GM12865 (cell line): Measurements from ENCODE around the gene PCDHGA3.

Experiments used
- DNase-seq: peaks from one replicate; pipeline ENCODE4 v3.0.0; 2010; ENCODE audit warnings: low read depth
- H3K4me3 ChIP-seq: 2 replicates; pipeline ENCODE4 v1.5.1; 2011; ENCODE audit warnings: mild to moderate bottlenecking, low read depth, low read length, control low read depth
- TF ChIP-seq, protein P1 (sequence below): IDR thresholded peaks from 2 replicates; pipeline ENCODE4 v1.5.1; 2011; ENCODE audit warnings: low read length, control low read depth, low read depth, inconsistent platforms; ENCODE audit not compliant: insufficient read depth; ENCODE audit errors: missing control alignments

The PCDHGA3 gene

DNA sequence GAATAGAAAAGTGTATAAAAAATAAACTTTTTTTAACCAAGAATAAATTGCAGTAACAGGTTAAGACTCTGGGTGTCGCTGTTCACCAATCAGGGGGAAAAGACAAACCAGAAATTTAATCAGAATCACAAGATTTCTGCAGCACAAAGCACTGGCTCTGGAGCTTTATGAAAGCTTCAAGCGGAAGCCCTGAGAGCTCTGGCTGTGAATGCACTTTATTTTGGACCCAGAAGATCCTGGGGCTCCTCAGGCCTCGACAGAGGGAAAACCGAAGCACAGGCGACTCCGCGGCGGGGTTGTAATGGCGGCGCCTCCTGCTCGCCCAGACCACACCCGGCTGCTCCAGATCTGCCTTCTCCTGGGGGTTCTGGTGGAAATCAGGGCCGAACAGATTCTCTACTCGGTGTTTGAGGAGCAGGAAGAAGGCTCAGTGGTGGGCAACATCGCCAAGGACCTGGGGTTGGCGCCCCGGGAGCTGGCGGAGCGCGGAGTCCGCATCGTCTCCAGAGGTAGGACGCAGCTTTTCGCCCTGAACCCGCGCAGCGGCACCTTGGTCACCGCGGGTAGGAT is 11.4 kb downstream of the PCDHGA3 start, which contains the start of gene PCDHGA4:
TSS of gene PCDHGA4 (plus strand) at position 122 of the 570 bp plus-strand sequence. CDS start at position 209, 87 bp downstream.
- DNase-seq = no peak
- TF ChIP-seq, protein P1, sequence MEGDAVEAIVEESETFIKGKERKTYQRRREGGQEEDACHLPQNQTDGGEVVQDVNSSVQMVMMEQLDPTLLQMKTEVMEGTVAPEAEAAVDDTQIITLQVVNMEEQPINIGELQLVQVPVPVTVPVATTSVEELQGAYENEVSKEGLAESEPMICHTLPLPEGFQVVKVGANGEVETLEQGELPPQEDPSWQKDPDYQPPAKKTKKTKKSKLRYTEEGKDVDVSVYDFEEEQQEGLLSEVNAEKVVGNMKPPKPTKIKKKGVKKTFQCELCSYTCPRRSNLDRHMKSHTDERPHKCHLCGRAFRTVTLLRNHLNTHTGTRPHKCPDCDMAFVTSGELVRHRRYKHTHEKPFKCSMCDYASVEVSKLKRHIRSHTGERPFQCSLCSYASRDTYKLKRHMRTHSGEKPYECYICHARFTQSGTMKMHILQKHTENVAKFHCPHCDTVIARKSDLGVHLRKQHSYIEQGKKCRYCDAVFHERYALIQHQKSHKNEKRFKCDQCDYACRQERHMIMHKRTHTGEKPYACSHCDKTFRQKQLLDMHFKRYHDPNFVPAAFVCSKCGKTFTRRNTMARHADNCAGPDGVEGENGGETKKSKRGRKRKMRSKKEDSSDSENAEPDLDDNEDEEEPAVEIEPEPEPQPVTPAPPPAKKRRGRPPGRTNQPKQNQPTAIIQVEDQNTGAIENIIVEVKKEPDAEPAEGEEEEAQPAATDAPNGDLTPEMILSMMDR = peak; percentile 16
- no peak within 1 kb of the TSS for H3K4me3 ChIP-seq

DNA sequence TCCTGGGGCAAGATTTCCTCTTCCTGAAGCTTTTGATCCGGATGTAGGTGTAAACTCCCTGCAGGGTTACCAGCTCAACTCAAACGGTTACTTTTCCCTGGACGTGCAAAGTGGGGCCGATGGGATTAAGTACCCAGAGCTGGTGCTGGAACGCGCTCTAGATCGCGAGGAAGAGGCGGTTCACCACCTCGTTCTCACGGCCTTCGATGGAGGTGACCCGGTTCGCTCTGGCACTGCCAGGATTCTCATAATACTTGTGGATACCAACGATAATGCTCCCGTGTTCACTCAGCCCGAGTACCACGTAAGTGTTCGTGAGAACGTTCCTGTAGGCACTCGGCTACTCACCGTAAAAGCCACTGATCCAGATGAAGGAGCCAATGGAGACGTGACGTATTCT is 12.0 kb downstream of the PCDHGA3 start:
- no peak overlapping the region for H3K4me3 ChIP-seq

DNA sequence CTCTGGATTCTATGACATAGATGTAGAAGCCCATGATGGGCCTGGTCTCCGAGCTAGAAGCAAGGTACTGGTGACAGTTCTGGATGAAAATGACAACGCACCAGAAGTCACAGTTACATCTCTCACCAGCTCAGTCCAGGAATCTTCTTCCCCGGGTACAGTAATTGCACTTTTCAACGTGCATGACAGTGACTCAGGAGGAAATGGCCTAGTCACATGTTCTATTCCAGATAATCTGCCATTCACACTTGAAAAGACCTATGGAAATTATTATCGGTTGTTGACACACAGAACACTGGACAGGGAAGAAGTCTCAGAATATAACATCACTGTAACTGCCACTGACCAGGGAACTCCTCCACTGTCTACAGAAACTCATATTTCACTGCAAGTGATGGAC is 12.5 kb downstream of the PCDHGA3 start:
- H3K4me3 ChIP-seq = no peak overlapping the region
- TF ChIP-seq, protein P1 = no peak
- no peak for DNase-seq

More for the DNA sequence above, 12.0 kb downstream of the PCDHGA3 start:
- TF ChIP-seq, protein P1 = no peak
- DNase-seq = no peak

DNA sequence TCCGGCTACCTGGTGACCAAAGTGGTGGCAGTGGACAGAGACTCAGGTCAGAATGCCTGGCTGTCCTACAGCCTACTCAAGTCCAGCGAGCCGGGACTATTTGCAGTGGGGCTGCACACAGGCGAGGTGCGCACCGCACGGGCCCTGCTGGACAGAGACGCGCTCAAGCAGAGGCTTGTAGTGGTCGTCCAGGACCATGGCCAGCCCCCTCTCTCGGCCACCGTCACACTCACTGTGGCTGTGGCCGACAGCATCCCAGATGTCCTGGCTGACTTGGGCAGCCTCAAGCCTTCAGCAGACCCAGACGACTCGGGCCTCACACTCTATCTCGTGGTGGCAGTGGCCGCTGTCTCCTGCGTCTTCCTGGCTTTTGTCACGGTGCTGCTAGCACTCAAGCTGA is 13.3 kb downstream of the PCDHGA3 start:
- no peak for DNase-seq
- TF ChIP-seq, protein P1 = no peak
- no peak overlapping the region for H3K4me3 ChIP-seq

DNA sequence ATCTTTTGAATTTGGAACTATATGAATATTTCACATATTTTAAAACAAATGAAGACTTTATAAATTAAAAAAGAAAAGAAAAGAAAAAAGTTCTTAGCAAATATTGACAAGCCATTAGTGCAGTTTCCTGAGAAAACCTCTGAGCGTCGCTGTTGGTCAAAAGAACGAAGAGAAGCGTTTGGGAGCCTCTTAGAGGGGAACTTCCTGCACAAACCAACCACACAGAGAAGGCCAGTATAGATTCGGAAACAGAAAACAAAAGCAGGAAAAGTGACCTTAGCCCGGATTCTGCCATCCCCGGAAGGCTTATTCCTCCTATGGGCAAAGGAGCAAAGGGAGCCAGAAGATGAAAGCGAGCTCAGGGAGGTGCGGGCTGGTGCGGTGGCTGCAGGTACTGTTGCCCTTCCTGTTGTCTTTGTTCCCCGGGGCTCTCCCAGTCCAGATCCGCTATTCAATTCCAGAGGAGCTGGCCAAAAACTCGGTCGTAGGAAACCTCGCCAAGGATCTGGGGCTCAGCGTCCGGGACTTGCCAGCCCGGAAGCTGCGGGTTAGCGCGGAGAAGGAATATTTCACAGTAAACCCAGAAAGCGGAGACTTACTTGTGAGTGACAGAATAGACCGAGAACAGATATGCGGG is 16.3 kb downstream of the PCDHGA3 start, which contains the start of gene PCDHGB2:
TSS of gene PCDHGB2 (plus strand) at position 205 of the 637 bp plus-strand sequence. CDS start at position 347, 142 bp downstream.
- TF ChIP-seq, protein P1 = peak; percentile 42
- peak within 1 kb of the TSS; percentile 39 for H3K4me3 ChIP-seq
- DNase-seq = peak; percentile 64

DNA sequence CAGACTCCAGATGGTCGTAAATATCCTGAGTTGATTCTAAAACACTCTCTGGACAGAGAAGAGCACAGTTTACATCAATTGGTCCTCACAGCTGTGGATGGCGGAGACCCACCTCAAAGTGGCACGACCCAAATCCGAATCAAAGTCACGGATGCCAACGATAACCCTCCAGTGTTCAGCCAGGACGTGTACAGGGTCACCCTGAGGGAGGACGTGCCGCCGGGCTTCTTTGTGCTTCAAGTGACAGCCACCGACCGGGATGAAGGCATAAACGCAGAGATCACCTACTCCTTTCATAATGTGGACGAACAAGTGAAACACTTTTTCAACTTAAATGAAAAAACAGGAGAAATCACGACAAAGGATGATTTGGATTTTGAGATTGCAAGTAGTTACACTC is 17.1 kb downstream of the PCDHGA3 start:
- no peak for DNase-seq
- H3K4me3 ChIP-seq = no peak overlapping the region
- TF ChIP-seq, protein P1 = no peak
